Measurements from ENCODE around the gene ILK. TPM values are rescaled to one million over a fixed set of nuclear protein-coding genes. Genes with fewer than 3 reads are reported as not detected.

The ILK gene
- total and polyA plus RNA-seq, 2 of the 13 experiments (the other 11 are each of a cell fraction or from before 2014, with no cell fraction given): 70.3 to 108 TPM

DNA sequence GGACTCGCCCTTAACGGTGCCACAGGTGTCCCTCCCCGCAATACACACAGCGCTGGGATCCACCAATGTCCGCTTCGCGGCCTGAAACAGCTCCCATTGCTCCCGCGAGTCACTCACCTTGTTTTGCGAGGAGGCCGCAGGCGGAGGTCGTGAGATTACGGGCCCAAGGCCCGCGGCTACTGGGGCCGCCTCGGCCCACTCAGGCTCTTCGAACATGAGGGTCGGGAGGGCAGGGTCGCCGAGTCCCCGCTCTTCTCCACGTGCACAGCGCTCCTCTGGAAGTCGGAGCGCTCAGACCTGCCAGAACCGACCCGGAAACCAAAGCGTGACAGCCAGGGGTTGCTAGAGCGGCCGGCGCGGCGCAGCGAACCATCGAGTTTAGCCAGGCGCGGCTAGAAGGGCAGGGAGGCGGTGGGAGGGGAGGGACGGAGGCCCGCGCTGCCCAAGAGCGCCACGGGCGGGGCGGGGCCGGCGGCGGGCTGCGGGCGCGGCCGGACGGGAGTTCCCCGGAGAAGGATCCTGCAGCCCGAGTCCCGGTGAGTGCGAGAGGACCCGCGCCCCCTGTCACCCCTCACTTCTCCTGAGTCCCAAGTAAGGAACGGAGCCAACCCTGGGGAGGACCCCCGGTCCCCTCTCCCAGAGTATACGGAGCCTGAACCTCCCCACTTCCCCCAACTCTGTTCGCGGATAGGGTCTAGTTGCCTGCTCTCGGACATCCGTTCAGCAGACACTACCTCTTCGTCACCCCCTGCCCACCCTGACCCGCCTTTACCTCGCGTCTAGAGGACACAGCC lies at the start of gene ILK, which contains the start of gene RRP8 (continued):
- TF ChIP-seq, protein P1, sequence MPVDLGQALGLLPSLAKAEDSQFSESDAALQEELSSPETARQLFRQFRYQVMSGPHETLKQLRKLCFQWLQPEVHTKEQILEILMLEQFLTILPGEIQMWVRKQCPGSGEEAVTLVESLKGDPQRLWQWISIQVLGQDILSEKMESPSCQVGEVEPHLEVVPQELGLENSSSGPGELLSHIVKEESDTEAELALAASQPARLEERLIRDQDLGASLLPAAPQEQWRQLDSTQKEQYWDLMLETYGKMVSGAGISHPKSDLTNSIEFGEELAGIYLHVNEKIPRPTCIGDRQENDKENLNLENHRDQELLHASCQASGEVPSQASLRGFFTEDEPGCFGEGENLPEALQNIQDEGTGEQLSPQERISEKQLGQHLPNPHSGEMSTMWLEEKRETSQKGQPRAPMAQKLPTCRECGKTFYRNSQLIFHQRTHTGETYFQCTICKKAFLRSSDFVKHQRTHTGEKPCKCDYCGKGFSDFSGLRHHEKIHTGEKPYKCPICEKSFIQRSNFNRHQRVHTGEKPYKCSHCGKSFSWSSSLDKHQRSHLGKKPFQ (CRISPR knock-in tag; IDR thresholded peaks at IDR 0.05; ENCODE audit: insufficient replicate concordance): no peak
- TF ChIP-seq, protein P2, sequence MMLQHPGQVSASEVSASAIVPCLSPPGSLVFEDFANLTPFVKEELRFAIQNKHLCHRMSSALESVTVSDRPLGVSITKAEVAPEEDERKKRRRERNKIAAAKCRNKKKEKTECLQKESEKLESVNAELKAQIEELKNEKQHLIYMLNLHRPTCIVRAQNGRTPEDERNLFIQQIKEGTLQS (CRISPR knock-in tag; IDR thresholded peaks at IDR 0.05): no peak; the same call in 1 of the 2 replicates
- peak; percentile 92 for TF ChIP-seq SALL2 (CRISPR knock-in tag; IDR thresholded peaks at IDR 0.05)
- TF ChIP-seq, protein P3, sequence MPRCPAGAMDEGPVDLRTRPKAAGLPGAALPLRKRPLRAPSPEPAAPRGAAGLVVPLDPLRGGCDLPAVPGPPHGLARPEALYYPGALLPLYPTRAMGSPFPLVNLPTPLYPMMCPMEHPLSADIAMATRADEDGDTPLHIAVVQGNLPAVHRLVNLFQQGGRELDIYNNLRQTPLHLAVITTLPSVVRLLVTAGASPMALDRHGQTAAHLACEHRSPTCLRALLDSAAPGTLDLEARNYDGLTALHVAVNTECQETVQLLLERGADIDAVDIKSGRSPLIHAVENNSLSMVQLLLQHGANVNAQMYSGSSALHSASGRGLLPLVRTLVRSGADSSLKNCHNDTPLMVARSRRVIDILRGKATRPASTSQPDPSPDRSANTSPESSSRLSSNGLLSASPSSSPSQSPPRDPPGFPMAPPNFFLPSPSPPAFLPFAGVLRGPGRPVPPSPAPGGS (CRISPR knock-in tag; IDR thresholded peaks at IDR 0.05): peak; percentile 65; the same call in 1 of the 2 replicates
- no peak for TF ChIP-seq ZNF225 (CRISPR knock-in tag; IDR thresholded peaks at IDR 0.05)
- TF ChIP-seq ZNF24 (IDR thresholded peaks at IDR 0.05): no peak
- TF ChIP-seq PPARG (CRISPR knock-in tag; conservative IDR thresholded peaks at IDR 0.05): 0 out of 2 replicates have a peak, but pooled peaks have one; percentile 29
- no peak for TF ChIP-seq STAG1 (CRISPR knock-in tag; IDR thresholded peaks at IDR 0.05)
- peak; percentile 88 for TF ChIP-seq ZNF280D (CRISPR knock-in tag; IDR thresholded peaks at IDR 0.05)
- TF ChIP-seq ZNF605 (CRISPR knock-in tag; IDR thresholded peaks at IDR 0.05): peak; percentile 96
- no peak for TF ChIP-seq ZFAT (CRISPR knock-in tag; conservative IDR thresholded peaks at IDR 0.05)
- peak; percentile 98 for TF ChIP-seq ZFX (CRISPR knock-in tag; IDR thresholded peaks at IDR 0.05; ENCODE audit: low read depth)
- peak; percentile 85; the same call in 1 of the 2 replicates for TF ChIP-seq TAF1 (CRISPR knock-in tag; IDR thresholded peaks at IDR 0.05)
- TF ChIP-seq MIER2 (CRISPR knock-in tag; IDR thresholded peaks at IDR 0.05): no peak
- TF ChIP-seq ZBTB14 (CRISPR knock-in tag; IDR thresholded peaks at IDR 0.05): no peak
- peak; percentile 95 for TF ChIP-seq ZNF558 (CRISPR knock-in tag; IDR thresholded peaks at IDR 0.05; ENCODE audit: borderline replicate concordance)
- no peak for TF ChIP-seq MAFK (conservative IDR thresholded peaks at IDR 0.05 in 1 of 2, IDR thresholded peaks at IDR 0.05 in 1 of 2; ENCODE audit: low read length in 2 of 2)
- TF ChIP-seq HOXA7 (CRISPR knock-in tag; IDR thresholded peaks at IDR 0.05): no peak
- TF ChIP-seq BCL6 (CRISPR knock-in tag; IDR thresholded peaks at IDR 0.05): peak; percentile 51; the same call in 1 of the 2 replicates
- TF ChIP-seq, protein P4, sequence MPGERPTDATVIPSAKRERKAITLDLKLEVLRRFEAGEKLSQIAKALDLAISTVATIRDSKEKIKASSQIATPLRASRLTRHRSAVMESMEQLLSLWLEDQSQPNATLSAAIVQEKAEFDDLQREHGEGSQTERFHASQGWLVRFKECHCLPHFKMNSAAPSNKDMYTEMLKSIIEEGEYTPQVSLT (CRISPR knock-in tag; IDR thresholded peaks at IDR 0.05; ENCODE audit: borderline replicate concordance, low read depth): no peak
